HepG2 (cell line): ENCODE data around the gene NOTUM. TPM values are rescaled to one million over a fixed set of nuclear protein-coding genes. Genes with fewer than 3 reads are reported as not detected.

Experiments used
- ATF3 ChIP-seq: sonication (generic); formaldehyde crosslinking; IDR thresholded peaks from 2 replicates; pipeline ENCODE4 v1.4.0; 2020; ENCODE audit warnings: missing genetic modification reagents
- CCAR2 ChIP-seq: fragments of 200-400 bp; formaldehyde crosslinking; optimal IDR thresholded peaks from 2 replicates; pipeline ENCODE3; 2018; ENCODE audit warnings: low read depth, mild to moderate bottlenecking, low read length, moderate library complexity
- FOXM1 ChIP-seq: sonication (generic); formaldehyde crosslinking; IDR thresholded peaks from 2 replicates; pipeline ENCODE4 v1.5.0; 2020; ENCODE audit warnings: missing genetic modification reagents
- FOXP1 ChIP-seq, 2 experiments: fragments of 450-650 bp in 1 of 2; IDR thresholded peaks; 2 replicates each; pipeline ENCODE4 v1.6.1; 2017 to 2018; ENCODE audit warnings: antibody characterized with exemption in 1 of 2
- GATA4 ChIP-seq: sonication (generic); IDR thresholded peaks from 2 replicates; pipeline ENCODE4 v1.6.1; 2016; ENCODE audit warnings: antibody characterized with exemption, low read depth, borderline replicate concordance
- HNF4A ChIP-seq: sonication (generic); formaldehyde crosslinking; IDR thresholded peaks from 2 replicates; pipeline ENCODE4 v1.4.0; 2020; ENCODE audit warnings: missing genetic modification reagents
- IKZF1 ChIP-seq: fragments of 450-650 bp; IDR thresholded peaks from 2 replicates; pipeline ENCODE4 v1.7.1; 2016
- RORA ChIP-seq: sonication (generic); formaldehyde crosslinking; IDR thresholded peaks from 2 replicates; pipeline ENCODE4 v1.5.0; 2020; ENCODE audit warnings: mild to moderate bottlenecking, missing genetic modification reagents, moderate library complexity
- RXRA ChIP-seq: sonication (generic); formaldehyde crosslinking; IDR thresholded peaks from 2 replicates; pipeline ENCODE4 v1.5.1; 2020; ENCODE audit warnings: missing genetic modification reagents
- SMC3 ChIP-seq: IDR thresholded peaks from 2 replicates; pipeline ENCODE4 v1.6.1; 2011; ENCODE audit warnings: low read length, improper control_type of control experiment
- SP140L ChIP-seq: sonication (generic); formaldehyde crosslinking; IDR thresholded peaks from 2 replicates; pipeline ENCODE4 v1.4.0; 2020; ENCODE audit warnings: missing genetic modification reagents, borderline replicate concordance
- TBL1XR1 ChIP-seq: fragments of 150-350 bp; IDR thresholded peaks from 2 replicates; pipeline ENCODE4 v1.6.1; 2014; ENCODE audit warnings: borderline replicate concordance, low read length; ENCODE audit not compliant: partially characterized antibody
- ZBTB7A ChIP-seq: sonication (generic); formaldehyde crosslinking; IDR thresholded peaks from 2 replicates; pipeline ENCODE4 v1.8.0; 2022; ENCODE audit warnings: mild to moderate bottlenecking, missing genetic modification reagents
- ZIK1 ChIP-seq: sonication (generic); formaldehyde crosslinking; IDR thresholded peaks from 2 replicates; pipeline ENCODE4 v1.5.0; 2020; ENCODE audit warnings: mild to moderate bottlenecking, low read depth, missing genetic modification reagents, borderline replicate concordance
- ZMAT3 ChIP-seq: sonication (generic); formaldehyde crosslinking; conservative IDR thresholded peaks from 2 replicates; pipeline ENCODE4 v1.7.0; 2021; ENCODE audit warnings: missing genetic modification reagents
- ZNF224 ChIP-seq: sonication (generic); formaldehyde crosslinking; IDR thresholded peaks from 2 replicates; pipeline ENCODE4 v1.5.0; 2020; ENCODE audit warnings: mild to moderate bottlenecking, missing genetic modification reagents
- ZNF253 ChIP-seq: sonication (generic); formaldehyde crosslinking; IDR thresholded peaks from 2 replicates; pipeline ENCODE4 v1.8.0; 2022; ENCODE audit warnings: mild to moderate bottlenecking, missing genetic modification reagents, borderline replicate concordance
- ZNF292 ChIP-seq: sonication (generic); formaldehyde crosslinking; IDR thresholded peaks from 2 replicates; pipeline ENCODE4 v1.8.1; 2022; ENCODE audit warnings: mild to moderate bottlenecking, low read depth, missing genetic modification reagents, borderline replicate concordance
- ZNF296 ChIP-seq: sonication (generic); formaldehyde crosslinking; conservative IDR thresholded peaks from 2 replicates; pipeline ENCODE4 v1.5.0; 2020; ENCODE audit warnings: mild to moderate bottlenecking, missing genetic modification reagents
- ZNF331 ChIP-seq: sonication (generic); formaldehyde crosslinking; IDR thresholded peaks from 2 replicates; pipeline ENCODE4 v1.4.0; 2020; ENCODE audit warnings: missing genetic modification reagents
- ZNF558 ChIP-seq: sonication (generic); formaldehyde crosslinking; IDR thresholded peaks from 2 replicates; pipeline ENCODE4 v1.9.0; 2022; ENCODE audit warnings: mild to moderate bottlenecking, missing genetic modification reagents, borderline replicate concordance
- ZNF780A ChIP-seq: sonication (generic); formaldehyde crosslinking; IDR thresholded peaks from 2 replicates; pipeline ENCODE4 v1.8.0; 2022; ENCODE audit warnings: mild to moderate bottlenecking, missing genetic modification reagents, moderate library complexity
- ZSCAN12 ChIP-seq: sonication (generic); formaldehyde crosslinking; IDR thresholded peaks from 2 replicates; pipeline ENCODE4 v1.9.0; 2021; ENCODE audit warnings: mild to moderate bottlenecking, missing genetic modification reagents
- ZSCAN25 ChIP-seq: sonication (generic); formaldehyde crosslinking; IDR thresholded peaks from 2 replicates; pipeline ENCODE4 v1.8.0; 2022; ENCODE audit warnings: mild to moderate bottlenecking, missing genetic modification reagents
- polyA plus RNA-seq, 8 experiments: library from polyadenylated mRNA; depleted of rRNA in 3 of 8; stranded (reverse) in 7 of 8; unstranded in 1 of 8; fragments of >200 nt; fragmentation: Illumina TruSeq in 4 of 8; extraction: Trizol in 4 of 8; gene quantifications; 2 replicates each; pipeline versions ENCODE4 v1.2.1 to v1.2.3, GENCODE V29; 2011 to 2016; ENCODE audit warnings: low read depth in 4 of 8, missing spikeins in 1 of 8, mixed read lengths in 1 of 8; ENCODE audit not compliant: insufficient read depth in 1 of 8
- total RNA-seq, 5 experiments: library from RNA; depleted of rRNA; stranded (reverse); fragments of >200 nt; fragmentation: Illumina TruSeq; extraction: Trizol; gene quantifications; 2 replicates each; pipeline ENCODE4 v1.2.3, GENCODE V29; 2016; ENCODE audit warnings: low read depth in 1 of 5
- TF ChIP-seq, protein P1 (sequence below): IDR thresholded peaks from 2 replicates; pipeline ENCODE4 v1.6.1; 2012; ENCODE audit warnings: inconsistent platforms
- TF ChIP-seq, protein P2 (sequence below): sonication (generic); formaldehyde crosslinking; IDR thresholded peaks from 2 replicates; pipeline ENCODE4 v1.4.0; 2020; ENCODE audit warnings: missing genetic modification reagents

The NOTUM gene
- total and polyA plus RNA-seq, 2 of the 13 experiments (the other 11 are each of a cell fraction or from before 2014, with no cell fraction given), result 150 to 160 TPM

- TF ChIP-seq ATF3 (CRISPR knock-in tag) (no peak; the same call in 1 of the 2 replicates), GATA4 (no peak; the same call in 1 of the 2 replicates), ZNF224 (CRISPR knock-in tag) (0 out of 2 replicates have a peak, but pooled peaks have one; percentile 64), IKZF1 (no peak), RXRA (CRISPR knock-in tag) (no peak; the same call in none of the 2 replicates), ZNF292 (CRISPR knock-in tag) (no peak), ZMAT3 (CRISPR knock-in tag) (peak; percentile 5; the same call in 1 of the 2 replicates), ZNF558 (CRISPR knock-in tag) (no peak), ZNF253 (CRISPR knock-in tag) (no peak), ZIK1 (peak; percentile 76), ZBTB7A (CRISPR knock-in tag) (peak; percentile 60), SMC3 (no peak), RORA (CRISPR knock-in tag) (no peak), ZNF780A (CRISPR knock-in tag) (no peak; the same call in 1 of the 2 replicates), SP140L (peak; percentile 68; the same call in 1 of the 2 replicates), FOXP1 (IDR thresholded peaks at IDR 0.05) (no peak), FOXP1 (CRISPR knock-in tag; IDR thresholded peaks at IDR 0.05) (no peak), HNF4A (CRISPR knock-in tag) (peak; percentile 36), ZSCAN12 (CRISPR knock-in tag) (no peak), TBL1XR1 (peak; percentile 41), ZSCAN25 (peak; percentile 64), FOXM1 (CRISPR knock-in tag) (0 out of 2 replicates have a peak, but pooled peaks have one; percentile 54), ZNF296 (CRISPR knock-in tag) (no peak), ZNF331 (CRISPR knock-in tag) (peak; percentile 52; the same call in 1 of the 2 replicates), CCAR2 (no peak)
- TF ChIP-seq, protein P1, sequence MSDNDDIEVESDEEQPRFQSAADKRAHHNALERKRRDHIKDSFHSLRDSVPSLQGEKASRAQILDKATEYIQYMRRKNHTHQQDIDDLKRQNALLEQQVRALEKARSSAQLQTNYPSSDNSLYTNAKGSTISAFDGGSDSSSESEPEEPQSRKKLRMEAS, result peak; percentile 59
- TF ChIP-seq, protein P2, sequence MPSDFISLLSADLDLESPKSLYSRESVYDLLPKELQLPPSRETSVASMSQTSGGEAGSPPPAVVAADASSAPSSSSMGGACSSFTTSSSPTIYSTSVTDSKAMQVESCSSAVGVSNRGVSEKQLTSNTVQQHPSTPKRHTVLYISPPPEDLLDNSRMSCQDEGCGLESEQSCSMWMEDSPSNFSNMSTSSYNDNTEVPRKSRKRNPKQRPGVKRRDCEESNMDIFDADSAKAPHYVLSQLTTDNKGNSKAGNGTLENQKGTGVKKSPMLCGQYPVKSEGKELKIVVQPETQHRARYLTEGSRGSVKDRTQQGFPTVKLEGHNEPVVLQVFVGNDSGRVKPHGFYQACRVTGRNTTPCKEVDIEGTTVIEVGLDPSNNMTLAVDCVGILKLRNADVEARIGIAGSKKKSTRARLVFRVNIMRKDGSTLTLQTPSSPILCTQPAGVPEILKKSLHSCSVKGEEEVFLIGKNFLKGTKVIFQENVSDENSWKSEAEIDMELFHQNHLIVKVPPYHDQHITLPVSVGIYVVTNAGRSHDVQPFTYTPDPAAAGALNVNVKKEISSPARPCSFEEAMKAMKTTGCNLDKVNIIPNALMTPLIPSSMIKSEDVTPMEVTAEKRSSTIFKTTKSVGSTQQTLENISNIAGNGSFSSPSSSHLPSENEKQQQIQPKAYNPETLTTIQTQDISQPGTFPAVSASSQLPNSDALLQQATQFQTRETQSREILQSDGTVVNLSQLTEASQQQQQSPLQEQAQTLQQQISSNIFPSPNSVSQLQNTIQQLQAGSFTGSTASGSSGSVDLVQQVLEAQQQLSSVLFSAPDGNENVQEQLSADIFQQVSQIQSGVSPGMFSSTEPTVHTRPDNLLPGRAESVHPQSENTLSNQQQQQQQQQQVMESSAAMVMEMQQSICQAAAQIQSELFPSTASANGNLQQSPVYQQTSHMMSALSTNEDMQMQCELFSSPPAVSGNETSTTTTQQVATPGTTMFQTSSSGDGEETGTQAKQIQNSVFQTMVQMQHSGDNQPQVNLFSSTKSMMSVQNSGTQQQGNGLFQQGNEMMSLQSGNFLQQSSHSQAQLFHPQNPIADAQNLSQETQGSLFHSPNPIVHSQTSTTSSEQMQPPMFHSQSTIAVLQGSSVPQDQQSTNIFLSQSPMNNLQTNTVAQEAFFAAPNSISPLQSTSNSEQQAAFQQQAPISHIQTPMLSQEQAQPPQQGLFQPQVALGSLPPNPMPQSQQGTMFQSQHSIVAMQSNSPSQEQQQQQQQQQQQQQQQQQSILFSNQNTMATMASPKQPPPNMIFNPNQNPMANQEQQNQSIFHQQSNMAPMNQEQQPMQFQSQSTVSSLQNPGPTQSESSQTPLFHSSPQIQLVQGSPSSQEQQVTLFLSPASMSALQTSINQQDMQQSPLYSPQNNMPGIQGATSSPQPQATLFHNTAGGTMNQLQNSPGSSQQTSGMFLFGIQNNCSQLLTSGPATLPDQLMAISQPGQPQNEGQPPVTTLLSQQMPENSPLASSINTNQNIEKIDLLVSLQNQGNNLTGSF (CRISPR knock-in tag), result peak; percentile 48; the same call in 1 of the 2 replicates
These were observed 33.1 kb downstream of the NOTUM start, which contains the start of gene MAFG (continued) for GRCh38 chr17:81927653-81928543.
